ENCODE results near the gene LCE2D.
"Not testable (repeated sequence)": the region's sequence is repeated elsewhere in the genome, so short reads cannot be mapped to it uniquely, and the experiment has no call there.

The LCE2D gene

GRCh38 chr1:152656459-152656858, 6.7 kb upstream of the LCE2D start:
- Histone ChIP-seq H3K4me3 (ENCODE audit: low read length) (no peak overlapping the region), H3K4me2 (ENCODE audit: low read length) (no peak overlapping the region), H3K9ac (ENCODE audit: low read depth, low read length) (no peak overlapping the region), H3K27me3 (ENCODE audit: control insufficient read depth, insufficient read depth, low read length) (peaks cover 12% of the 10 kb centered on the region), H3K4me1 (ENCODE audit: control insufficient read depth, insufficient read depth, low read length) (no peaks in the 10 kb centered on the region), H3K36me3 (ENCODE audit: insufficient read depth, low read length) (no peaks in the 10 kb centered on the region), H3K9me3 (replicated peaks; ENCODE audit: low read length) (no peaks in the 10 kb centered on the region)

- Histone ChIP-seq H3K4me3 (ENCODE audit: low read length) (no peak overlapping the region), H3K27me3 (ENCODE audit: control insufficient read depth, insufficient read depth, low read length) (peaks cover 8% of the 10 kb centered on the region), H3K4me2 (ENCODE audit: low read length) (no peak overlapping the region), H3K4me1 (ENCODE audit: control insufficient read depth, insufficient read depth, low read length) (no peaks in the 10 kb centered on the region), H3K9ac (ENCODE audit: low read depth, low read length) (no peak overlapping the region), H3K9me3 (replicated peaks; ENCODE audit: low read length) (no peaks in the 10 kb centered on the region), H3K36me3 (ENCODE audit: insufficient read depth, low read length) (no peaks in the 10 kb centered on the region)
Measured at GRCh38 chr1:152657677-152658076, 5.5 kb upstream of the LCE2D start.

GRCh38 chr1:152658649-152659048, 4.5 kb upstream of the LCE2D start:
- Histone ChIP-seq H3K4me2 (ENCODE audit: low read length) (no peak overlapping the region), H3K4me3 (ENCODE audit: low read length) (no peak overlapping the region), H3K36me3 (ENCODE audit: insufficient read depth, low read length) (no peaks in the 10 kb centered on the region), H3K4me1 (ENCODE audit: control insufficient read depth, insufficient read depth, low read length) (no peaks in the 10 kb centered on the region), H3K9ac (ENCODE audit: low read depth, low read length) (no peak overlapping the region), H3K27me3 (ENCODE audit: control insufficient read depth, insufficient read depth, low read length) (peaks cover 16% of the 10 kb centered on the region), H3K9me3 (replicated peaks; ENCODE audit: low read length) (no peaks in the 10 kb centered on the region)

GRCh38 chr1:152666171-152666570, 3.0 kb downstream of the LCE2D start:
- not testable (repeated sequence) for H3K4me3 ChIP-seq (ENCODE audit: low read length); H3K27me3 ChIP-seq (ENCODE audit: control insufficient read depth, insufficient read depth, low read length); H3K9ac ChIP-seq (ENCODE audit: low read depth, low read length); H3K4me1 ChIP-seq (ENCODE audit: control insufficient read depth, insufficient read depth, low read length); H3K36me3 ChIP-seq (ENCODE audit: insufficient read depth, low read length); H3K9me3 ChIP-seq (replicated peaks; ENCODE audit: low read length); H3K4me2 ChIP-seq (ENCODE audit: low read length)

- no peaks in the 10 kb centered on the region for H3K4me1 ChIP-seq (ENCODE audit: control insufficient read depth, insufficient read depth, low read length)
- H3K9me3 ChIP-seq (replicated peaks; ENCODE audit: low read length), result no peaks in the 10 kb centered on the region
- no peaks in the 10 kb centered on the region for H3K36me3 ChIP-seq (ENCODE audit: insufficient read depth, low read length)
- H3K27me3 ChIP-seq (ENCODE audit: control insufficient read depth, insufficient read depth, low read length), result peaks cover 8% of the 10 kb centered on the region
- H3K4me3 ChIP-seq (ENCODE audit: low read length), result no peak overlapping the region
- no peak overlapping the region for H3K9ac ChIP-seq (ENCODE audit: low read depth, low read length)
- H3K4me2 ChIP-seq (ENCODE audit: low read length), result no peak overlapping the region
Measured at GRCh38 chr1:152667648-152668047, 4.5 kb downstream of the LCE2D start.

- H3K4me2 ChIP-seq (ENCODE audit: low read length), result no peak overlapping the region
- H3K27me3 ChIP-seq (ENCODE audit: control insufficient read depth, insufficient read depth, low read length), result no peaks in the 10 kb centered on the region
- H3K9me3 ChIP-seq (replicated peaks; ENCODE audit: low read length), result no peaks in the 10 kb centered on the region
- no peaks in the 10 kb centered on the region for H3K4me1 ChIP-seq (ENCODE audit: control insufficient read depth, insufficient read depth, low read length)
- no peak overlapping the region for H3K4me3 ChIP-seq (ENCODE audit: low read length)
- H3K9ac ChIP-seq (ENCODE audit: low read depth, low read length), result no peak overlapping the region
- H3K36me3 ChIP-seq (ENCODE audit: insufficient read depth, low read length), result no peaks in the 10 kb centered on the region
Measured at GRCh38 chr1:152673016-152673415, 9.8 kb downstream of the LCE2D start.

GRCh38 chr1:152674983-152675382, 11.8 kb downstream of the LCE2D start, which contains the start of gene LCE2C:
TSS of gene LCE2C (plus strand) at chr1:152675279. CDS start at chr1:152676016, 737 bp downstream.
- not testable (repeated sequence) for H3K4me2 ChIP-seq (ENCODE audit: low read length); H3K36me3 ChIP-seq (ENCODE audit: insufficient read depth, low read length); H3K9ac ChIP-seq (ENCODE audit: low read depth, low read length); H3K4me1 ChIP-seq (ENCODE audit: control insufficient read depth, insufficient read depth, low read length); H3K9me3 ChIP-seq (replicated peaks; ENCODE audit: low read length); H3K4me3 ChIP-seq (ENCODE audit: low read length)
- H3K27me3 ChIP-seq (ENCODE audit: control insufficient read depth, insufficient read depth, low read length), result peaks cover 16% of the 10 kb centered on the region

- no peaks in the 10 kb centered on the region for H3K9me3 ChIP-seq (replicated peaks; ENCODE audit: low read length)
- H3K27me3 ChIP-seq (ENCODE audit: control insufficient read depth, insufficient read depth, low read length), result peaks cover 20% of the 10 kb centered on the region
- H3K36me3 ChIP-seq (ENCODE audit: insufficient read depth, low read length), result no peaks in the 10 kb centered on the region
- H3K4me1 ChIP-seq (ENCODE audit: control insufficient read depth, insufficient read depth, low read length), result no peaks in the 10 kb centered on the region
- no peak overlapping the region for H3K4me2 ChIP-seq (ENCODE audit: low read length)
- no peak overlapping the region for H3K4me3 ChIP-seq (ENCODE audit: low read length)
- no peak overlapping the region for H3K9ac ChIP-seq (ENCODE audit: low read depth, low read length)
Measured at GRCh38 chr1:152679459-152679858, 16.3 kb downstream of the LCE2D start.

GRCh38 chr1:152681616-152682015, 18.4 kb downstream of the LCE2D start:
- Histone ChIP-seq H3K9me3 (replicated peaks; ENCODE audit: low read length) (no peaks in the 10 kb centered on the region), H3K9ac (ENCODE audit: low read depth, low read length) (no peak overlapping the region), H3K27me3 (ENCODE audit: control insufficient read depth, insufficient read depth, low read length) (peaks cover 20% of the 10 kb centered on the region), H3K4me2 (ENCODE audit: low read length) (no peak overlapping the region), H3K4me3 (ENCODE audit: low read length) (no peak overlapping the region), H3K4me1 (ENCODE audit: control insufficient read depth, insufficient read depth, low read length) (no peaks in the 10 kb centered on the region), H3K36me3 (ENCODE audit: insufficient read depth, low read length) (no peaks in the 10 kb centered on the region)

- no peak overlapping the region for H3K4me2 ChIP-seq (ENCODE audit: low read length)
- H3K4me3 ChIP-seq (ENCODE audit: low read length), result no peak overlapping the region
- no peaks in the 10 kb centered on the region for H3K4me1 ChIP-seq (ENCODE audit: control insufficient read depth, insufficient read depth, low read length)
- H3K36me3 ChIP-seq (ENCODE audit: insufficient read depth, low read length), result no peaks in the 10 kb centered on the region
- H3K27me3 ChIP-seq (ENCODE audit: control insufficient read depth, insufficient read depth, low read length), result peaks cover 15% of the 10 kb centered on the region
- H3K9ac ChIP-seq (ENCODE audit: low read depth, low read length), result no peak overlapping the region
- no peaks in the 10 kb centered on the region for H3K9me3 ChIP-seq (replicated peaks; ENCODE audit: low read length)
Measured at GRCh38 chr1:152683846-152684245, 20.7 kb downstream of the LCE2D start.

GRCh38 chr1:152685823-152686222, 22.6 kb downstream of the LCE2D start, which contains the start of gene LCE2B:
TSS of gene LCE2B (plus strand) at chr1:152686123. CDS start at chr1:152686844, 721 bp downstream.
- not testable (repeated sequence) for H3K4me3 ChIP-seq (ENCODE audit: low read length); H3K4me2 ChIP-seq (ENCODE audit: low read length); H3K36me3 ChIP-seq (ENCODE audit: insufficient read depth, low read length); H3K4me1 ChIP-seq (ENCODE audit: control insufficient read depth, insufficient read depth, low read length); H3K9me3 ChIP-seq (replicated peaks; ENCODE audit: low read length); H3K27me3 ChIP-seq (ENCODE audit: control insufficient read depth, insufficient read depth, low read length); H3K9ac ChIP-seq (ENCODE audit: low read depth, low read length)

- no peak within 1 kb of the TSS for H3K4me3 ChIP-seq (ENCODE audit: low read length)
- peaks cover 4% of the 10 kb centered on the region for H3K27me3 ChIP-seq (ENCODE audit: control insufficient read depth, insufficient read depth, low read length)
- no peaks in the 10 kb centered on the region for H3K36me3 ChIP-seq (ENCODE audit: insufficient read depth, low read length)
- no peak within 1 kb of the TSS for H3K9ac ChIP-seq (ENCODE audit: low read depth, low read length)
- H3K9me3 ChIP-seq (replicated peaks; ENCODE audit: low read length), result no peaks in the 10 kb centered on the region
- no peaks in the 10 kb centered on the region for H3K4me1 ChIP-seq (ENCODE audit: control insufficient read depth, insufficient read depth, low read length)
- H3K4me2 ChIP-seq (ENCODE audit: low read length), result no peak within 1 kb of the TSS
Measured at GRCh38 chr1:152697701-152698600, 34.8 kb downstream of the LCE2D start, which contains the start of gene LCE2A. TSS of gene LCE2A (plus strand) at chr1:152698345. CDS start at chr1:152698902, 557 bp downstream.
